HCT116 (cell line): ENCODE measurements around the gene KLHL33. TPM values are rescaled to one million over a fixed set of nuclear protein-coding genes. Genes with fewer than 3 reads are reported as not detected.

Experiments used
- ATAC-seq: fragments of 200-7000 bp; cut with Tn5 transposase; 2 replicates; pipeline ENCODE4 v1.9.1; 2020; ENCODE audit warnings: mild to moderate bottlenecking, moderate library complexity
- BruUV-seq: library from RNA; stranded (reverse); fragments of 400-500 nt; replicated peaks from 2 replicates; lab custom pipeline; 2021; lab: Mats Ljungman, UMichigan
- CTCF ChIA-PET: fragments of 300-600 bp; sonication (Branson Sonifier 250); formaldehyde crosslinking; loops from one replicate; lab custom pipeline; 2021; ENCODE audit warnings: antibody characterized with exemption; lab: Charles Lee
- POLR2A ChIA-PET: fragments of 300-600, 350-600 bp; sonication (Branson Sonifier 250); formaldehyde crosslinking; loops from one replicate; lab custom pipeline; 2021; ENCODE audit warnings: antibody characterized with exemption; lab: Charles Lee
- RAD21 ChIA-PET, 2 experiments: fragments of 300-600 bp; sonication (Branson Sonifier 250); formaldehyde crosslinking; loops; one replicate each; lab custom pipeline; 2023; ENCODE audit warnings: low total read pairs in 2 of 2; ENCODE audit not compliant: uncharacterized antibody in 2 of 2, unreplicated experiment in 2 of 2, low non-redundant PET in 1 of 2; lab: Charles Lee
- DNase-seq: peaks from one replicate; pipeline ENCODE4 v3.0.0-alpha.2; 2010; ENCODE audit warnings: low read depth, low spot score
- H2AFZ ChIP-seq: fragments of 200-600 bp; shearing (Covaris generic), sonication (generic); 2 replicates; pipeline ENCODE4 v1.6.1; 2017; ENCODE audit warnings: low read depth, mixed run types, mixed read lengths, antibody characterized with exemption, low read length; ENCODE audit not compliant: poor library complexity, severe bottlenecking
- H3K27ac ChIP-seq: 2 replicates; pipeline ENCODE4 v1.5.1; 2012; ENCODE audit warnings: low read depth, low read length
- H3K27me3 ChIP-seq: fragments of 200-600 bp; sonication (generic); 2 replicates; pipeline ENCODE4 v1.6.1; 2016; ENCODE audit warnings: mixed run types, low read length, mixed read lengths; ENCODE audit not compliant: insufficient read depth
- H3K36me3 ChIP-seq, 2 experiments: fragments of 200-500 bp in 1 of 2; fragments of 200-600 bp in 1 of 2; sonication (Bioruptor generic) in 1 of 2; sonication (generic) in 1 of 2; 2 replicates each; pipeline versions ENCODE4 v1.5.1 to v1.6.1; 2014 to 2016; ENCODE audit warnings: low read length in 2 of 2, inconsistent platforms in 1 of 2, mixed read lengths in 1 of 2, mixed run types in 1 of 2; ENCODE audit not compliant: insufficient read depth in 2 of 2, control insufficient read depth in 1 of 2
- H3K4me1 ChIP-seq, 2 experiments: fragments of 200-600 bp in 1 of 2; sonication (generic) in 1 of 2; 2 replicates each; pipeline versions ENCODE4 v1.5.1 to v1.6.1; 2012 to 2017; ENCODE audit warnings: low read length in 2 of 2, inconsistent platforms in 1 of 2, mild to moderate bottlenecking in 1 of 2, mixed read lengths in 1 of 2, mixed run types in 1 of 2, moderate library complexity in 1 of 2; ENCODE audit not compliant: insufficient read depth in 2 of 2, control insufficient read depth in 1 of 2
- H3K4me2 ChIP-seq: fragments of 200-600 bp; sonication (generic); 2 replicates; pipeline ENCODE4 v1.6.1; 2017; ENCODE audit warnings: mixed run types, low read length, mixed read lengths
- H3K4me3 ChIP-seq, 2 experiments: fragments of 200-600 bp in 1 of 2; sonication (generic) in 1 of 2; replicated peaks in 1 of 2; 2 replicates each; pipeline ENCODE4 v1.5.1; 2011 to 2016; ENCODE audit warnings: low read length in 2 of 2, control low read depth in 1 of 2, low read depth in 1 of 2, mild to moderate bottlenecking in 1 of 2, mixed read lengths in 1 of 2, mixed run types in 1 of 2
- H3K79me2 ChIP-seq: fragments of 200-600 bp; sonication (generic); 2 replicates; pipeline ENCODE4 v1.6.1; 2017; ENCODE audit warnings: mild to moderate bottlenecking, mixed run types, low read length, moderate library complexity, mixed read lengths; ENCODE audit not compliant: insufficient read depth
- H3K9ac ChIP-seq: fragments of 200-600 bp; sonication (generic); 2 replicates; pipeline ENCODE4 v1.6.1; 2016; ENCODE audit warnings: low read length, mixed read lengths
- H3K9me2 ChIP-seq: fragments of 200-600 bp; sonication (generic), shearing (Covaris generic); 2 replicates; pipeline ENCODE4 v1.6.1; 2017; ENCODE audit warnings: mixed run types, mild to moderate bottlenecking, moderate library complexity; ENCODE audit not compliant: insufficient read depth
- H3K9me3 ChIP-seq, 2 experiments: fragments of 200-500 bp in 1 of 2; fragments of 200-600 bp in 1 of 2; sonication (Bioruptor generic) in 1 of 2; sonication (generic) in 1 of 2; 2 replicates each; pipeline ENCODE4 v1.6.1; 2014 to 2017; ENCODE audit warnings: low read length in 2 of 2, mixed read lengths in 2 of 2, inconsistent platforms in 1 of 2, low read depth in 1 of 2, mild to moderate bottlenecking in 1 of 2, mixed run types in 1 of 2, moderate library complexity in 1 of 2; ENCODE audit not compliant: control insufficient read depth in 1 of 2, insufficient read depth in 1 of 2
- H4K20me1 ChIP-seq: fragments of 200-600 bp; sonication (generic), shearing (Covaris generic); 2 replicates; pipeline ENCODE4 v1.6.1; 2017; ENCODE audit warnings: mixed run types, mild to moderate bottlenecking, moderate library complexity; ENCODE audit not compliant: insufficient read depth
- CBX3 ChIP-seq: IDR thresholded peaks from 2 replicates; pipeline ENCODE4 v1.6.1; 2012; ENCODE audit warnings: low read depth
- CEBPB ChIP-seq: IDR thresholded peaks from 2 replicates; pipeline ENCODE4 v1.6.1; 2012; ENCODE audit warnings: low read depth
- EGR1 ChIP-seq: IDR thresholded peaks from 2 replicates; pipeline ENCODE4 v1.6.1; 2012; ENCODE audit warnings: low read depth
- ELF1 ChIP-seq: IDR thresholded peaks from 2 replicates; pipeline ENCODE4 v1.6.1; 2012; ENCODE audit warnings: low read depth, borderline replicate concordance
- POLR2AphosphoS5 ChIP-seq: IDR thresholded peaks from 2 replicates; pipeline ENCODE4 v1.6.1; 2011; ENCODE audit warnings: mild to moderate bottlenecking, low read depth, low read length, moderate library complexity
- RAD21 ChIP-seq: IDR thresholded peaks from 2 replicates; pipeline ENCODE4 v1.6.1; 2012; ENCODE audit warnings: low read depth, mild to moderate bottlenecking
- SRF ChIP-seq: IDR thresholded peaks from 2 replicates; pipeline ENCODE4 v1.6.1; 2012; ENCODE audit warnings: low read depth
- ZFX ChIP-seq: fragments of 450-650 bp; IDR thresholded peaks from 2 replicates; pipeline ENCODE4 v1.6.1; 2017
- intact Hi-C: fragments of 100-400 bp; cut with micrococcal nuclease; formaldehyde crosslinking; loops from 2 replicates; pipeline ENCODE4 v1.10.0; 2022
- total RNA-seq: library from RNA; stranded (reverse); gene quantifications from one replicate; pipeline ENCODE4 v1.2.1, GENCODE V29; 2021; ENCODE audit not compliant: unreplicated experiment
- TF ChIP-seq, protein P1 (sequence below): IDR thresholded peaks from 2 replicates; pipeline ENCODE4 v1.6.1; 2012
- TF ChIP-seq, protein P2 (sequence below): IDR thresholded peaks from 2 replicates; pipeline ENCODE4 v1.6.1; 2012; ENCODE audit warnings: low read depth
- TF ChIP-seq, protein P3 (sequence below), 3 experiments: fragments of 200-600 bp in 1 of 3; sonication (generic) in 1 of 3; IDR thresholded peaks in 2 of 3; conservative IDR thresholded peaks in 1 of 3; 2 replicates each; pipeline ENCODE4 v1.5.1; 2012 to 2017; ENCODE audit warnings: low read depth in 2 of 3, low read length in 2 of 3, antibody characterized with exemption in 1 of 3, borderline replicate concordance in 1 of 3, control low read depth in 1 of 3, mild to moderate bottlenecking in 1 of 3, mixed read lengths in 1 of 3, mixed run types in 1 of 3, moderate library complexity in 1 of 3; ENCODE audit not compliant: insufficient read depth in 1 of 3

Gene KLHL33
- total RNA-seq, 1 experiment from 2014 or later, result 0.05 TPM

DNA sequence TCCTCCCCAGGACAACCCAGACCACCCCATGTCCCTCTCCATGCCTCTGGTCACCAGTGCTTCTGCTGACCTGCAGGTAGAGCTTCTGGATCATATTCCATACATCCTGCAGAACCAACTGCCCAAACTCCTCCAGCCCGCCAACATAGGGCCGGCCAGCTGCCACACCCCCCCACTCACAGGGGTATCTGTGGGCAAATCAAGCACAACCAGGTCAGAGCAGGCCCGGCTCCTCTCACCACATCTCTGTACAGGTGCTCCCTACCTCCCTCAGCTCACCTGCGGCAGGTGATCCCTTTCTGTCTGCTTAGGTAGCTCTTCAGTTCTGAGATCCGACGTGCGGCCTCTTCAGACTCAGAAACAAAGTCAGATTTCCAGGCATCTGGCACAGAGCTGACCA is 51.6 kb downstream of the KLHL33 start:
- RAD21 ChIA-PET, result no interaction called here
- DNase-seq (no peak), ATAC-seq (no peak)
- no TSS peak for BruUV-seq
- H3K27ac ChIP-seq, result no peak overlapping the region
- H3K4me3 ChIP-seq, result no peak overlapping the region
- no peaks in the 10 kb centered on the region for H3K9me3 ChIP-seq
- no peak overlapping the region for H3K4me2 ChIP-seq
- POLR2A ChIA-PET, result no interaction called here
- H4K20me1 ChIP-seq, result no peaks in the 10 kb centered on the region
- no peak overlapping the region for H3K9ac ChIP-seq
- H3K4me1 ChIP-seq, result no peaks in the 10 kb centered on the region
- CTCF ChIA-PET, result interaction anchor here (0.5 kb wide), 1 partner anchor 42 kb away, joined by 3 read pairs; no protein-coding TSS in a partner anchor
- H3K27me3 ChIP-seq, result no peaks in the 10 kb centered on the region
- no peak for TF ChIP-seq CEBPB
- no peak for TF ChIP-seq ELF1
- TF ChIP-seq, protein P1, sequence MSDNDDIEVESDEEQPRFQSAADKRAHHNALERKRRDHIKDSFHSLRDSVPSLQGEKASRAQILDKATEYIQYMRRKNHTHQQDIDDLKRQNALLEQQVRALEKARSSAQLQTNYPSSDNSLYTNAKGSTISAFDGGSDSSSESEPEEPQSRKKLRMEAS, result no peak
- TF ChIP-seq ZFX, result no peak
- TF ChIP-seq, protein P2, sequence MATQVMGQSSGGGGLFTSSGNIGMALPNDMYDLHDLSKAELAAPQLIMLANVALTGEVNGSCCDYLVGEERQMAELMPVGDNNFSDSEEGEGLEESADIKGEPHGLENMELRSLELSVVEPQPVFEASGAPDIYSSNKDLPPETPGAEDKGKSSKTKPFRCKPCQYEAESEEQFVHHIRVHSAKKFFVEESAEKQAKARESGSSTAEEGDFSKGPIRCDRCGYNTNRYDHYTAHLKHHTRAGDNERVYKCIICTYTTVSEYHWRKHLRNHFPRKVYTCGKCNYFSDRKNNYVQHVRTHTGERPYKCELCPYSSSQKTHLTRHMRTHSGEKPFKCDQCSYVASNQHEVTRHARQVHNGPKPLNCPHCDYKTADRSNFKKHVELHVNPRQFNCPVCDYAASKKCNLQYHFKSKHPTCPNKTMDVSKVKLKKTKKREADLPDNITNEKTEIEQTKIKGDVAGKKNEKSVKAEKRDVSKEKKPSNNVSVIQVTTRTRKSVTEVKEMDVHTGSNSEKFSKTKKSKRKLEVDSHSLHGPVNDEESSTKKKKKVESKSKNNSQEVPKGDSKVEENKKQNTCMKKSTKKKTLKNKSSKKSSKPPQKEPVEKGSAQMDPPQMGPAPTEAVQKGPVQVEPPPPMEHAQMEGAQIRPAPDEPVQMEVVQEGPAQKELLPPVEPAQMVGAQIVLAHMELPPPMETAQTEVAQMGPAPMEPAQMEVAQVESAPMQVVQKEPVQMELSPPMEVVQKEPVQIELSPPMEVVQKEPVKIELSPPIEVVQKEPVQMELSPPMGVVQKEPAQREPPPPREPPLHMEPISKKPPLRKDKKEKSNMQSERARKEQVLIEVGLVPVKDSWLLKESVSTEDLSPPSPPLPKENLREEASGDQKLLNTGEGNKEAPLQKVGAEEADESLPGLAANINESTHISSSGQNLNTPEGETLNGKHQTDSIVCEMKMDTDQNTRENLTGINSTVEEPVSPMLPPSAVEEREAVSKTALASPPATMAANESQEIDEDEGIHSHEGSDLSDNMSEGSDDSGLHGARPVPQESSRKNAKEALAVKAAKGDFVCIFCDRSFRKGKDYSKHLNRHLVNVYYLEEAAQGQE, result no peak
- H3K36me3 ChIP-seq, result peaks cover 37 to 39% of the 10 kb centered on the region in 2 experiments; a peak in 3 of 4 replicates
- no peak overlapping the region for H2AFZ ChIP-seq
- intact Hi-C loops, result no loop called here
- H3K79me2 ChIP-seq, result no peaks in the 10 kb centered on the region
- no peaks in the 10 kb centered on the region for H3K9me2 ChIP-seq

DNA sequence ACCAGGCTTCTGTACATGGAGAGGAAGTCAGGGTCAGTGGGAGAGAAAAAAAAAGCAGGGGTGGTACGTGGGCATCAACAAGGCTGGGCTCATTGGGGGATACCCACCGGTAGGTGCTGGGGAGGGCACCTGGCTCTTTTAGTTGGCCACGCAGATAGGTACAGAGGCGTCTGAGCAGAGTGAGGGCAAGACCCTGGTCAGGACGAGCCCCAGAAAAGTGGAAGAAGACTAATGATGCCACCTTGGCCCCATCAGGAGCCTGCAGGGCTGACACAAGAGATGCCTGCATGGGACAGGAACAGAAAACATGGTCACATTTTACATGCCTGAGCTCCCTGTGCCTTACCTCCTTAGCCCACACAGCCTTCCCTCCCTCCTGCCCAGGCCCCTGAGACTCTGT is 52.3 kb downstream of the KLHL33 start:
- no peaks in the 10 kb centered on the region for H4K20me1 ChIP-seq
- no peak overlapping the region for H3K9ac ChIP-seq
- ATAC-seq (no peak), DNase-seq (no peak)
- CTCF ChIA-PET, result no interaction called here
- H3K4me2 ChIP-seq, result no peak overlapping the region
- no peaks in the 10 kb centered on the region for H3K79me2 ChIP-seq
- RAD21 ChIA-PET, result no interaction called here
- H3K36me3 ChIP-seq, result peaks cover 41 to 45% of the 10 kb centered on the region in 2 experiments; a peak in 3 of 4 replicates
- H3K27me3 ChIP-seq, result no peaks in the 10 kb centered on the region
- no peaks in the 10 kb centered on the region for H3K9me3 ChIP-seq
- H3K4me3 ChIP-seq, result no peak overlapping the region
- no TSS peak for BruUV-seq
- H3K4me1 ChIP-seq, result no peaks in the 10 kb centered on the region
- no peak overlapping the region for H2AFZ ChIP-seq
- intact Hi-C loops, result no loop called here
- no peak overlapping the region for H3K27ac ChIP-seq
- POLR2A ChIA-PET, result no interaction called here
- no peaks in the 10 kb centered on the region for H3K9me2 ChIP-seq
- TF ChIP-seq POLR2AphosphoS5 (no peak), CBX3 (no peak), CEBPB (no peak), SRF (no peak), RAD21 (no peak), EGR1 (no peak), ZFX (no peak)
- TF ChIP-seq, protein P3, sequence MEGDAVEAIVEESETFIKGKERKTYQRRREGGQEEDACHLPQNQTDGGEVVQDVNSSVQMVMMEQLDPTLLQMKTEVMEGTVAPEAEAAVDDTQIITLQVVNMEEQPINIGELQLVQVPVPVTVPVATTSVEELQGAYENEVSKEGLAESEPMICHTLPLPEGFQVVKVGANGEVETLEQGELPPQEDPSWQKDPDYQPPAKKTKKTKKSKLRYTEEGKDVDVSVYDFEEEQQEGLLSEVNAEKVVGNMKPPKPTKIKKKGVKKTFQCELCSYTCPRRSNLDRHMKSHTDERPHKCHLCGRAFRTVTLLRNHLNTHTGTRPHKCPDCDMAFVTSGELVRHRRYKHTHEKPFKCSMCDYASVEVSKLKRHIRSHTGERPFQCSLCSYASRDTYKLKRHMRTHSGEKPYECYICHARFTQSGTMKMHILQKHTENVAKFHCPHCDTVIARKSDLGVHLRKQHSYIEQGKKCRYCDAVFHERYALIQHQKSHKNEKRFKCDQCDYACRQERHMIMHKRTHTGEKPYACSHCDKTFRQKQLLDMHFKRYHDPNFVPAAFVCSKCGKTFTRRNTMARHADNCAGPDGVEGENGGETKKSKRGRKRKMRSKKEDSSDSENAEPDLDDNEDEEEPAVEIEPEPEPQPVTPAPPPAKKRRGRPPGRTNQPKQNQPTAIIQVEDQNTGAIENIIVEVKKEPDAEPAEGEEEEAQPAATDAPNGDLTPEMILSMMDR (IDR thresholded peaks at IDR 0.05 in 2 of 3, conservative IDR thresholded peaks at IDR 0.05 in 1 of 3; ENCODE audit: borderline replicate concordance in 1 of 3, insufficient read depth in 1 of 3, low read depth in 2 of 3, low read length in 2 of 3), result no peak
- TF ChIP-seq, protein P2, result no peak
